K562 (cell line): ENCODE data around the gene ESRRG. TPM values are rescaled to one million over a fixed set of nuclear protein-coding genes. Genes with fewer than 3 reads are reported as not detected.

ENCODE experiments used
- ATAC-seq: fragments of 200-7000 bp; cut with Tn5 transposase; 3 replicates; pipeline ENCODE4 v1.9.1; 2020; ENCODE audit warnings: moderate library complexity
- BruUV-seq: library from RNA; stranded (reverse); fragments of 400-500 nt; replicated peaks from 2 replicates; lab custom pipeline; 2021; lab: Mats Ljungman, UMichigan
- CTCF ChIA-PET: fragments of 300-600 bp; formaldehyde crosslinking; extraction: SDS; loops from one replicate; lab custom pipeline; 2021; ENCODE audit warnings: low intra/inter-chr PET ratio; lab: Yijun Ruan, JAX
- POLR2A ChIA-PET: fragments of 300-600, 350-650 bp; sonication (Branson Sonifier 250); formaldehyde crosslinking; extraction: SDS; loops from one replicate; lab custom pipeline; 2021; ENCODE audit warnings: antibody characterized with exemption, inconsistent platforms; lab: Yijun Ruan, JAX
- DNase-seq, 4 experiments: peaks; one replicate each; pipeline versions ENCODE4 v3.0.0 to v3.0.0-alpha.2; 2011 to 2018; ENCODE audit warnings: low spot score in 3 of 4, mixed read lengths in 3 of 4; ENCODE audit errors: extremely low read depth in 1 of 4
- FAIRE-seq: peaks from 2 replicates; lab custom pipeline; 2011; peaks lifted over from hg19 to GRCh38; lab: Jason Lieb, UNC
- H2AFZ ChIP-seq: 2 replicates; pipeline ENCODE4 v1.6.0; 2011; ENCODE audit warnings: low read depth, low read length, control low read depth, inconsistent platforms
- H3K27ac ChIP-seq: fragments of 200-600 bp; 3 replicates; pipeline ENCODE4 v1.8.0; 2011; ENCODE audit warnings: low read depth, mild to moderate bottlenecking, control low read depth, inconsistent platforms, low read length, moderate library complexity, mixed read lengths; ENCODE audit errors: extremely low read depth
- H3K27me3 ChIP-seq, 2 experiments: fragments of 300-600 bp in 1 of 2; 2 replicates in 1 of 2; 3 replicates in 1 of 2; pipeline versions ENCODE4 v1.6.0 to v1.8.0; 2011; ENCODE audit warnings: inconsistent platforms in 2 of 2, low read length in 2 of 2, mild to moderate bottlenecking in 1 of 2, mixed read lengths in 1 of 2, moderate library complexity in 1 of 2; ENCODE audit not compliant: control insufficient read depth in 2 of 2, insufficient read depth in 2 of 2
- H3K36me3 ChIP-seq: fragments of 300-600 bp; 3 replicates; pipeline ENCODE4 v1.8.0; 2011; ENCODE audit warnings: mild to moderate bottlenecking, low read length, inconsistent platforms; ENCODE audit not compliant: control insufficient read depth, insufficient read depth
- H3K4me1 ChIP-seq, 2 experiments: fragments of 200-600 bp in 1 of 2; replicated peaks in 1 of 2; 2 replicates in 1 of 2; 3 replicates in 1 of 2; pipeline versions ENCODE4 v1.5.1 to v1.8.0; 2011; ENCODE audit warnings: inconsistent platforms in 2 of 2, low read length in 2 of 2, mild to moderate bottlenecking in 1 of 2, mixed read lengths in 1 of 2, moderate library complexity in 1 of 2; ENCODE audit not compliant: control insufficient read depth in 2 of 2, insufficient read depth in 2 of 2
- H3K4me2 ChIP-seq: 2 replicates; pipeline ENCODE4 v1.6.1; 2011; ENCODE audit warnings: low read length, control low read depth, inconsistent platforms, mixed read lengths; ENCODE audit not compliant: insufficient read depth
- H3K4me3 ChIP-seq: fragments of 200-600 bp; sonication (generic), shearing (Covaris generic); 2 replicates; pipeline ENCODE4 v1.5.1; 2016; ENCODE audit warnings: control low read depth, inconsistent platforms
- H3K79me2 ChIP-seq: fragments of 200-600 bp; 3 replicates; pipeline ENCODE4 v1.8.0; 2011; ENCODE audit warnings: low read length, inconsistent platforms; ENCODE audit not compliant: control insufficient read depth, insufficient read depth
- H3K9ac ChIP-seq, 2 experiments: 2 replicates each; pipeline versions ENCODE4 v1.6.0 to v1.6.1; 2011; ENCODE audit warnings: low read depth in 2 of 2, low read length in 2 of 2, control low read depth in 1 of 2, inconsistent platforms in 1 of 2, mild to moderate bottlenecking in 1 of 2, mixed read lengths in 1 of 2; ENCODE audit not compliant: insufficient read depth in 1 of 2
- H3K9me1 ChIP-seq: one replicate; pipeline ENCODE4 v1.6.0; 2011; ENCODE audit warnings: inconsistent platforms, mild to moderate bottlenecking, low read length, moderate library complexity; ENCODE audit not compliant: control insufficient read depth, insufficient read depth
- H3K9me3 ChIP-seq: replicated peaks from 2 replicates; pipeline ENCODE4 v1.5.1; 2011; ENCODE audit warnings: low read depth, low read length, inconsistent platforms; ENCODE audit not compliant: control insufficient read depth, insufficient read depth
- H4K20me1 ChIP-seq: replicated peaks from 2 replicates; pipeline ENCODE4 v1.6.1; 2011; ENCODE audit warnings: low read length, inconsistent platforms, mixed read lengths; ENCODE audit not compliant: control insufficient read depth, insufficient read depth
- ARID3B ChIP-seq: fragments of 250-450 bp; sonication (Bioruptor Pico); IDR thresholded peaks from 2 replicates; pipeline ENCODE4 v1.4.0; 2020; ENCODE audit warnings: borderline replicate concordance
- BDP1 ChIP-seq: IDR thresholded peaks from 3 replicates; pipeline ENCODE4 v1.6.1; 2011; ENCODE audit not compliant: insufficient read length, insufficient read depth
- CEBPZ ChIP-seq: fragments of 150-350 bp; IDR thresholded peaks from 2 replicates; pipeline ENCODE4 v1.6.1; 2014; ENCODE audit warnings: low read depth, mild to moderate bottlenecking, low read length, borderline replicate concordance
- EP300 ChIP-seq: IDR thresholded peaks from 2 replicates; pipeline ENCODE4 v1.6.1; 2012; ENCODE audit warnings: low read length, improper control_type of control experiment
- GTF2E2 ChIP-seq: fragments of 200-800 bp; sonication (Bioruptor generic); IDR thresholded peaks from 2 replicates; pipeline ENCODE4 v1.6.1; 2016; ENCODE audit warnings: missing genetic modification characterization, missing compliant biosample characterization
- MAFK ChIP-seq: IDR thresholded peaks from 2 replicates; pipeline ENCODE4 v1.6.1; 2011; ENCODE audit warnings: low read length, improper control_type of control experiment
- PCBP1 ChIP-seq: fragments of 200-400 bp; formaldehyde crosslinking; IDR thresholded peaks from 2 replicates; pipeline ENCODE4 v1.6.1; 2018; ENCODE audit warnings: mild to moderate bottlenecking, low read depth, low read length; ENCODE audit not compliant: poor library complexity, severe bottlenecking
- ZBTB33 ChIP-seq: sonication (generic); formaldehyde crosslinking; IDR thresholded peaks from 2 replicates; pipeline ENCODE4 v1.8.1; 2023; ENCODE audit warnings: mild to moderate bottlenecking, missing genetic modification reagents
- ZNF583 ChIP-seq: fragments of 250-450 bp; sonication (Bioruptor Pico); IDR thresholded peaks from 2 replicates; pipeline ENCODE4 v1.4.0; 2020
- WGBS: fragments of 100-300 bp; shearing (Covaris generic); methylation state at CpG from one replicate; pipeline ENCODE4 v1.1.6; 2016; ENCODE audit warnings: low coverage, mixed read lengths; ENCODE audit not compliant: insufficient coverage; ENCODE audit errors: missing lambda C conversion rate; 5-methylcytosine and 5-hydroxymethylcytosine counted together
- in situ Hi-C: fragments of 300-500 bp; cut with MboI; formaldehyde crosslinking; loops from 4 replicates; pipeline ENCODE4 v1.15.0; 2018; ENCODE audit warnings: inconsistent platforms, mixed read lengths
- intact Hi-C: fragments of 100-400 bp; cut with micrococcal nuclease; formaldehyde crosslinking; loops from 2 replicates; pipeline ENCODE4 v1.14.2; 2022
- polyA plus RNA-seq, 8 experiments: library from polyadenylated mRNA; depleted of rRNA in 4 of 8; stranded (reverse) in 5 of 8; unstranded in 3 of 8; fragments of >200 nt; fragmentation: Nextera tagmentation in 2 of 8; fragmentation: Illumina TruSeq in 1 of 8; extraction: Ambion mirVana in 2 of 8; extraction: Trizol in 1 of 8; gene quantifications; 2 replicates each; pipeline versions ENCODE4 v1.2.1 to v1.2.3, GENCODE V29; 2011 to 2014; ENCODE audit warnings: inconsistent platforms in 1 of 8, missing spikeins in 1 of 8
- total RNA-seq, 7 experiments: library from RNA; depleted of rRNA in 6 of 7; stranded (reverse); fragments of >200 nt in 6 of 7; fragmentation: Illumina TruSeq in 2 of 7; extraction: Trizol in 2 of 7; gene quantifications; 2 replicates each; pipeline versions ENCODE4 v1.2.1 to v1.2.3, GENCODE V29; 2011 to 2021; ENCODE audit warnings: low replicate concordance in 1 of 7

ESRRG gene
- total and polyA plus RNA-seq, 9 of the 15 experiments (the other 6 are each of a cell fraction or from before 2014, with no cell fraction given) = not detected

GRCh38 chr1:216464489-216464888 lies 258.7 kb downstream of the ESRRG start:
- no peak for ATAC-seq
- Histone ChIP-seq H3K36me3 (no peaks in the 10 kb centered on the region), H3K79me2 (no peaks in the 10 kb centered on the region), H3K4me2 (no peak overlapping the region), H3K4me1 (no peaks in the 10 kb centered on the region), H2AFZ (no peak overlapping the region), H3K27ac (no peak overlapping the region), H3K4me3 (no peak overlapping the region), H3K27me3 (no peaks in the 10 kb centered on the region), H3K9me1 (no peaks in the 10 kb centered on the region), H4K20me1 (no peaks in the 10 kb centered on the region), H3K9me3 (peaks cover 2% of the 10 kb centered on the region; the same call in 1 of the 2 replicates), H3K9ac (no peak overlapping the region)
- intact Hi-C loops (no loop called here), in situ Hi-C loops (no loop called here)
- FAIRE-seq = no peak
- WGBS = 4% methylated on average over 1 of the region's 1 CpG
- BruUV-seq = no TSS peak
- DNase-seq = no peak
- CTCF ChIA-PET = no interaction called here
- POLR2A ChIA-PET = no interaction called here
- TF ChIP-seq GTF2E2 (tag) (no peak), ZNF583 (CRISPR knock-in tag) (no peak), BDP1 (no peak), CEBPZ (no peak), ARID3B (CRISPR knock-in tag) (no peak), MAFK (no peak), ZBTB33 (CRISPR knock-in tag) (no peak), PCBP1 (no peak), EP300 (no peak)
